ENCODE measurements around the gene YPEL1. TPM values are rescaled to one million over a fixed set of nuclear protein-coding genes. Genes with fewer than 3 reads are reported as not detected.
"Not testable (repeated sequence)": the region's sequence is repeated elsewhere in the genome, so short reads cannot be mapped to it uniquely, and the experiment has no call there.

Gene YPEL1
- total RNA-seq, 1 donor from 2014 or later, result 9.1 TPM

DNA sequence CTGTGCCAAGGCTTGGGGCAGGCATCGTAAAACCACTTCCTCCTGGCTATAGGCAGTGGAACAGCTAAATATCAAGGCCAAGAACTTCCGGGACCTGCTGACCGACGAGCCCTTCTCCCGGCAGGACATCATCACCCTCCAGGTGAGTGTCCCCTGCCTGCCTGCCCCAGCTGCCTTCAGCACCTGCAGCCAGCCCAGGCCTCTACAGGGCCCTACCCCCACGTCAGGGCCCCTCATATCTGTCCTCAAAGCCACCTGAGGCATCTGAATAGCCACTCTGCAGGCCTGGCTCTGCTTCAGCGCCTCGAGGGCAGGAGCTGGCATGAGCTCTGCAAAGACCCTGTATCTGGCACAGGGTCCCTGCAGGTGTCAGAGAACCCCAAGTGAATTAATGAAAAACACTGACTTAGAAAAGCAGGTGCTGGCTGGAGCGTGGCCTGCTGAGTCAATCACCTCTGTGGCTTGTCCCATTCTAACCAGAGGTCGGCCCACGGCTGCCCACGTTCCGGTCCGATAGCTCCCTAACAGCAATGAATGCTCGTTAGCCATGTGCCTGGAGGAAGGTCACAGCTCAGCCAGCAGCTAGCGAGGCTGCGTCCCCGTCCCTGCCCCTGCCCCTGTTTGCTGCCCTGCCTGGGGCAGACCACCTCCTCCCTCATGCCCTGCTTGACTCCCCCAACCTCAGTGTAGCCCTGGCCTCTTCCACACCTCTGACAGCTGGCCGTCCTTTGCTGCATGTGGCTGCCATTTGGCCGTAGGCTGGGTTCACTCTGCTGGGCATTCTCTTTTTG is 53.0 kb downstream of the YPEL1 start:
- DNase-seq, result no peak

DNA sequence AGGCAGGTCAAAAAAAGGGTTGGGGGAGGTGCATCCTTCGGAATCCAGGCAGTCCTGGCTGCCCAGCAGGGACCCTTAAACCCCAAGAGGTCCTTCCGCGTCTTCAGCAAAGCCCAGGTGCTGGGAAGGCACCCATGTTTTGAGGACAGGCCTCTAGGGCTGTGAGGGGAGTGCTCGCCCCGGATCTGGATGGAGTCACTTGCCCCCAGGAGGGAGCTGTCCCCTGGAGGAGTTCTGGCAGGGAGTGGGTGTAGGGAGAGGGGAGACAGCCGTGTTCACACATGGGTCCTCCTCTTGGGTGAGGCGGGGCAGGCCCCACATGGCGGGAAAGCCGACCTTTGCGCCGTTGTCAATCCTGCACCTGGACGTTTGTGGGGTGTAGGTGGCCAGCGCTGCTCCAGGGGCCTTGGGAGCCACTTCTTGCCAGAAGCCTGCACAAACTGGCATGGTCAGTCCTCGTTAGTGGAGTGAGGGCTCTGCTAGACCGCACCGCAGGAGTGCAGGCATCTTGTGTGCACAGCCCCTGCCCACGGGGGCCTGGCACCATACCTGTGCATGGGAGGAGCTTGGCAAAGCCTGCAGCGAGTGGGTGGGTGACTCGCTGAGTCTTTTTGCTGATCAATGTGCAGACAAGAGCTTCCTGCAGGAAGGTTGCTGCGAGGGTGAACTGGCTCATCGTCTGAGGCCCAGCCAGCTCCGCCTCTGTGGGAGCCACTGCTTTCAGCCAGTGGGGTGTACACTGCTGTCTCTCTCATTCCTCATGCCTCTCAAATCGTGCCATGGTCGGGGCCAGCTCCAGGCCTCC is 53.8 kb downstream of the YPEL1 start:
- no peak for DNase-seq

DNA sequence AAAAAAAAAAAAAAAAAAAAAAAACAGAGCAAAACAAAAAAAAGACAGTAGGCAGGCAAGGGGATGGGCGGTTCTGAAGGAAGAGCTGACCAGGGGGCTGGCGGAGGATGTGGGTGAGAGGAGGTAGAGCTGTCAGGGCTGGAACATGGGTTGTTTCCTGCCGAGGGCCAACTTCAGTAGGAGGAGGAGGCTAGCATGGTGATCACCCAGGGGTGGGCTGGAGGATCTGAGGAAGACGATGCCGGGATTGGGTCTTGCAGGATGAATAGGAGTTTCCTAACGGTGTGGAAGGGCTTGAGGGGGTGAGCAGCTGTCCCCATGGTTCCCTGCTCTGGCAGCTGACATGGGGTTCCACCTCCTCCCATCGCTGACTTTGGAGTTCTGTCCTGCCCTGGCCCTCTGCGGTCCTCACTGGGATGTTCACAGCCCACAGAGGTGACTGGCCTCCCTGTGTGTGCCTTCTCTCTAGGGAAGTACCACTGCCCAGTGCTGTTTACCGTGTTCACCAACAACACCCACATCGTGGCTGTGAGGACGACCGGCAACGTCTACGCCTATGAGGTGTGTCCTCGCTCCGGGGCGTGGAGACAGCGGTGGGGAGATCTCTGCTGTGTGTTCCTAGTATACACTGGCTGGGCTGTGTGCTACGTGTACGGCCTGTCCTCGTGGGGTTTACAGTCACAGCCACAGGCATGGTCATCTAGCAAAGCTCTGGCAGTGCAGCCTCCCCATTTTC is 54.6 kb downstream of the YPEL1 start:
- DNase-seq, result no peak

DNA sequence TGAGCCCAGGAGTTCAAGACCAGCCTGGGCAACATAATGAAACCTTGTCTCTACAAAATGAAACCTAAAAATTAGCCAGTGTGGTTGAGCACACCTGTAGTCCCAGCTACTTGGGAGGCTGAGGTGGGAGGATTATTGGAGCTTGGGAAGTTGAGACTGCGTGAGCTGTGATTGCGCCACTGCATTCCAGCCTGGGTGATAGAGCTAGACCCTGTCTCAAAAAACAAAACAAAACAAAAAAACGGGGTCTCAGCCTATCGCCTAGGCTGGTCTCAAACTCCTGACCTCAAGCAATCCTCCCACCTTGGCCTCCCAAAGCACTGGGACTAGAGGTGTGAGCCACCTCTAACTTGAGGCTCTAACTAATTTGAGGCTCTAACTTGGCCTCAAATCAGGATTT is 56.2 kb downstream of the YPEL1 start:
- no peak for DNase-seq

DNA sequence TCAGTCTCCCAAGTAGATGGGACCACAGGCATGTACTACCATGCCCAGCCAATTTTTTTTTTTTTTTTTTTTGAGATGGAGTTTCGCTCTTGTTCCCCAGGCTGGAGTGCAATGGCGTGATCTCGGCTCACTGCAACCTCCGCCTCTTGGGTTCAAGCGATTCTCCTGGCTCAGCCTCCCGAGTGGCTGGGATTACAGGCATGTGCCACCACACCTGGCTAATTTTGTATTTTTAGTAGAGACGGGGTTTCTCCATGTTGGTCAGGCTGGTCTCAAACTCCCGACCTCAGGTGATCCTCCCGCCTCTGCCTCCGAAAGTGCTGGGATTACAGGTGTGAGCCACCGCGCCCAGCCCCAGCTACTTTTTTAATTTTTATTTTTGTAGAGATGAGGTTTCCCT is 56.8 kb downstream of the YPEL1 start:
- not testable (repeated sequence) for DNase-seq

DNA sequence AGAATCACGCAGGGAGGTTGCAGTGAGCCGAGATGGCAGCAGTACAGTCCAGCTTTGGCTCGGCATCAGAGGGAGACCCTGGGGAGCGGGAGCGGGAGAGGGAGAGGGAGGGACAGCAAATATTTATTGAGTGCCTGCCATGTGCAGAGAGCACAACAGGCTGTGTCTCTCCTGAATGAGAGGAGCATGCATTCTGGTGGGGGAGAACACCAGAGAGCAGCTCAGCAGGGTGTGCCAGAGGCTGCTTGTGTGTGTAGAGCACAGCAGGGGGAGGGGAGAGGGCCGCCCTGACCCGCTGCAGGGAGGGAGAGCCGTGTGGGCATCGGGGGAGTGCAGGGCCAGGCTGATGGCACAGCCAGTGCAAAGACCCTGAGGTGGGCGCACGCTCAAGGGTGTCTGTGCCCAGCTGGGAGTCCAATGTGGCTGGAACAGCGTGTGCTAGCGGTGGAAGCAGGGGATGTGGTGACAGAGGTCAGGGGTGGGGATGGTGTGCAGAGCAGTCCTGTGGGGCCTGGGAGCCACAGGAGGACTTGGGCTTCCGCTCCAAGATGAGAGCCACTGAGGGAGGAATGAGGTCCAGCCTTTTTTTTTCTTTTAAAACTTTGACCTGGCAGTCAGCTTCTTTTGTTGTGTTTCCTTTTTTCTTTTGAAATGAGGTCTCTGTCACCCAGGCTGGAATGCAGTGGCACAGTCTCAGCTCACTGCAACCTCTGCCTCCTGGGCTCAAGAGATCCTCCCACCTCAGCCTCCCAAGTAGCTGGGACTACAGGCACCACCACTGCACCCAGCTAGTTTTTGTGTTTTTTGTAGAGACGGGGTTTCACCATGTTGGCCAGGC is 57.8 kb downstream of the YPEL1 start:
- DNase-seq, result no peak

DNA sequence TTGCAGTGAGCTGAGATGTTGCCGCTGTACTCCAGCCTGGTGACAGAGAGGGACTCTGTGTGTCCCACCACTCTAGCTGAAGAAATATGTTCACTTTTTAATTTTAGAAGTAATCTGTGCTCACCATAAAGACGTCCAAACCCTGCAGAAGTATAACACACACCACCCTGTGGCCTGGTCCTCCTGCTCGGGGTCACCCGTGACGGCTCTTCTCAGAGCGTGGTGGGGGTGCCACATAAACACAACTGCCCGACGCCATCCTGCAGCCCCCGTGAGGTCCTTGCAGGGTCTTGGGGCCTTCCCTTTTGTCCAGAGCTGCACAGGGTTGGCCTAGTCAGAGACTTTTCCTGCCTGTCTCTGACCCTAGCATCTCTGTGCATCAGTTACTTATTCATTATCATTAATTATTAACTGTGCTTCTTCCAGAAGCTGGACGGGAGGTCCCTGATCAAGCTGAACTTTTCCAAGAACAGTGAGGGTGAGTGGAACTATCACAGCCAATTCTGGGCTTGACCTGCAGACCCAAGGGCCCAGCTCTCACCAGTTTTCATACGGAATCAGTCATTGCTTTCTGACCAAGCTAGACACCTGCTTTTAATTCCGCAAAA is 60.9 kb downstream of the YPEL1 start:
- DNase-seq, result no peak

DNA sequence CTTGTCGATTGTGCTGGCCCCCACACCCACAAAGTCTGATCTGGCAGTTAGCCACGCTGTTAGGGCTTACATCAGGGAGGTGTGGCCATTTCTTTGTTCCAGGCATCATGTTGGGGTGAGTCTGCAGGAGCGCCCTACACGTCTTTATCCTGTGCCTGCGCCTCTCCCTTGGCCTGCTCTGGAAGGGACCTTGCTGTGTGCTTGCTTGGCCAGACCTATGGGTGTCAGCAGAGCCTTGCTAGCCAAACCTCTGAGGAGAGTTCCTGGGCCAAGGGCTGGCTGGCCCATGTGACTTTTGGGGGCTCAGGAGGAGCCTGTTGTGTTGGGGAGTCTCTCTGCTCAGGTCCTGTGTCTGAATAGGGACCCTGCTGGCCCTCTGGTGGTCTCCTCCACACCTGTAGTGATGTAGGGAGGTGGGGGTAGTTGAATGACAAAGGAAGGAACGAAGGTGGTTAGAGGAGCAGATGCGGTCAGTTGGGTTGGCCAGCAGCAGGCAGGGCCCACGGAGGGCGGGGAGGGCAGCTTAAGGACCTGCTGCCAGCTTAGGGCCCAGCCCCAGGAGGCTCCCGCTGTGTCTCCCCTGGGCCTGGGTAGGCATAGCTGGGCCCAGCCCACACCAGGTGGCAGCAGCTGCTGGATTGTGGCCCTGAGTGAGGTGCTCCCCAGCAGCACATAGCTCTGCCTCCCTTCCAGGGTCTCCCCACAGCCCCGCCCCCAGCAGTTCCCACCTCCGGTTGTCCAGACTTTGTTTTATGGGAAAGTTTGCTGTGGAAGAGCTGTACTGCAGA is 61.9 kb downstream of the YPEL1 start:
- DNase-seq, result no peak

DNA sequence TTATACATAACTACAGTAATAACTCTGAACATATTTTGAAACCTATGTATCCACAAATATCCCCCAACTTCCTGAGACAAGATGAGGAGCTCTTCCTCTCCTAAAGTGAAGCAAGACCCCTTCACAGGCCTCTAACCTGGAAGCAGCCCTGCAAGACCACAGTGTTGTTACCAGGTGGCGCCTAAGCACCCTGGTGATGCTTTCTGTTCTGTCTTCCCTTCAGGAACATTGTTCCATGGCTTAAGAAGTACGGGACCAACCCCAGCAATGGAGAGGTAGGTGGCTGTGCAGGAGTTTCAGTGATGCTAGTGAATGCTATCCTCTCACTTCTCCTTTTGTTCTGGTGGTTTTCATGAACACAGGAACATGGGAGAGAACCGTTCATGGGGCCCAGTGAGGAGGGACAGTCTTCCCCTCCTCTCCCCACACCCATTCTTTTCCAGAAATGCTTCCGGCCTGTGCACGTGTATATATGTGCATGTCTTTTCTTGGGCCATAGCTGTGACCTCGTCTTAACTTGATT is 63.4 kb downstream of the YPEL1 start:
- DNase-seq, result no peak

DNA sequence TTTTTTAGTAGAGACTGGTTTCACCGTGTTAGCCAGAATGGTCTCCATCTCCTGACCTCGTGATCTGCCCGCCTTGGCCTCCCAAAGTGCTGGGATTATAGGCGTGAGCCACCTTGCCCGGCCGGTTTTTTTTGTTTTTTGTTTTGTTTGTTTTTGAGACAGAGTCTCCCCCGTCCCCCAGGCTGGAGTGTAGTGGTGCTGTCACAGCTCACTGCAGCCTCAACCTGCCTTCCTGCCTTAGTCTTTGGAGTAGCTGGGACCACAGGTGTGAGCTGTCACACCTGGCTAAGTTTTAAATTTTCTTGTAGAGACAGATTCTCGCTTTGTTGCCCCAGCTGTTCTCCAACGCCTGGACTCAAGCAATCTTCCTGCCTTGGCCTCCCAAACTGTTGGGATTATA is 66.6 kb downstream of the YPEL1 start:
- no peak for DNase-seq

DNA sequence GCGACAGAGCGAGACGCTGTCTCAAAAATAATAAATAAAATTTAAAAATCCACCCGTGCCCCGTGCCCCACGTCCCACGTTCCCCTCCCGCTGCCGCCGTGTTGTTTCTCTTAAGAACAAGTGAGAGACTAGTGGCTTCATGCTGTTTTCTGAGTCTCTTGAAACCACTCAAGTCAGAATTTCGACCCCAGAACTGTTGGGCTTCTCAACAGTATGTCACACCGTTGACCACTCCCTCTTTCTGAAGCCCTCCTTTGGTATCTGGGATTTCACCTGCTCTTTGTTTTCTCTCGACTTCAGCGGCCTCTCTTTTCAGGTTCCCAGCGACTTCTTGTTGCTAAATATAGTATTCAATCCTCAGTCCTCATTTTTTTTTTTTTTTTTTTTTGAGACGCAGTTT is 68.8 kb downstream of the YPEL1 start:
- no peak for DNase-seq

DNA sequence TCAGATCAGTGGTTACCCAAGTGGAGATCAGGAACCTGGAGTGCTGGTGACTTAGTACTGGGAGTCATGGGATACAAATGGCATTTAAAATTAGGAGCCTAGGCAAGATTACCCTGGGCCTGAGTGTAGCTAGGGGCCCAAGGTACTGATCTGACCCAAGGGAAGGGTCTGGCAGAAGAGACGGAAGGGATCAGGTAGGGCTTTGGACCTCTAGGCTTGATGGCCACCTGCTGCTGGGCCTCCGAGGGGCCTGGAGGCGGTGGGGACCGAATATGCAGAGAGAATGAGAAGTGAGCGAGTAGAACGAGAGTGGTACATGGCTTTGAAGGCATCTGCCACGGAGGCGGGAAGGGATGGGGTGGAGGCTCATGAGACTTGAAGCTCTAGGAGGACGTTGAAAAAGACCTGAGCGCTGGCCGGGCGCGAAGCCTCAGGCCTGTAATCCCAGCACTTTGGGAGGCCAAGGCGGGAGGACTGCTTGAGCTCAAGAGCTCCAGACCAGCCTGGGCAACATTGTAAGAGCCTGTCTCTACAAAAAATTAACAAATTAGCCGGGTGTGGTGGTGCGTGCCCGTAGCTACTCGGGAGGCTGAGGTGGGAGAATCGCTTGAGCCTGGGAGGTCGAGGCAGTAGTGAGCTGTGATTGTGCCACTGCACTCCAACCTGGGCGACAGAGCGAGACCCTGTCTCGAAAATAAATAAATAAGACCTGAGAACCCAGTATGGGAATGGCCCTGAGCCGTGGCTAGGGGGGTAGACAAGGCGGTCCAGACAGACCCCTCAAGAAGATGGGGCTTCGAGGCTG is 70.3 kb downstream of the YPEL1 start:
- DNase-seq, result no peak

DNA sequence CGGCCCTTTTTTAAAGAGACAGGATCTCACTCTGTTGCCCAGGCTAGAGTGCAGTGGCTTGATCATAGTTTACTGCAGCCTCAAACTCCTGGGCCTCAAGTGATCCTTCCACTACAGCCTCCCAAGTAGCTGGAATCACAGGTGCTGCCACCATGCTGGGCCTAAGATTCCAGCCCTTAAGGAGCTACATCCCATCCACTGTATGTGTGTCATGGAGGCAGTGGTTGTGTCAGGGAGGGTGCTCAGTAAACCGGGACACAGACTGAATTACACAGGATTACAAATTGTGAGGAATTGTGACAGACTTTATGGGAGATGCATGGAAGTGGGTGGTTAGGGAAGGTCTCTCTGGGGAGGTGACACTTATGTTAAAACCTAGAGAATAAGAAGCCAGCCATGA is 71.9 kb downstream of the YPEL1 start:
- DNase-seq, result no peak

DNA sequence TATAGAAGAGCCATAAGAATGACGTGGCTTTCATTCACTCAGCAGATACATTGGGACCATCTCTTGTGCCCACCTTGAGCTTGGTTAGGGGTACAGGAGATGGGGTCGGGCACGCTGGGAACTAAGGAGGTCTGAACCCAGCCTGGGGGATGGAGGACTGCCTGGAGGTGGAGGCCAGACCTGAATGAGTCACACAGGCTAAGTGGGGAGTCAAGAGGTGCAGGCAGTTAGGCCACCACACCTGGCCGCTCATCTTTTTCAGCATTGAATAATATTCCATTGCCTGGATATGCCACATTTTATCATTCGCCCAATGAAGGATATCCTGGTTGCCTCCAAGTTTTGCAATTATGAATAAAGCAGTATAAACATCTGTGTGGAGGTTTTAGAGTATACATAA is 73.6 kb downstream of the YPEL1 start:
- no peak for DNase-seq

DNA sequence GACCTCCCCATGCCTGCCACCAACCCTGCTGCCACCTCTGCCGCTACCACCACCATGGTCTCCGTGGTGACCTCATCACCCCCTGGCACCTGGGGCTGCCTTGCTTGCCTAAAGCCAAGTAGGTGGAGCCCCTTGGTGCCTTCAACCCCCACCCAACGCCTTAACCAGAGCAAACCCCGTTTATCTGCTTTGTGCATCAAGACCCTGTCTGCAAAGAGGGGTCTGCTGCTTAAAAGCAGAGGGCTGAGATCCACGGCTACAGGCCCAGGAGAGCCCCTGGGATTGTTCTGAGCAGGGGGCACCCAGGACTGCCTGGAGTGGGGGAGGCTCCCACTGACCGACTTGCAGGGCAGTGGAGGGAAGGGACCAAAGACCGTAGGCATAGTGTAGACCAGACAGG is 74.7 kb downstream of the YPEL1 start:
- DNase-seq, result no peak

DNA sequence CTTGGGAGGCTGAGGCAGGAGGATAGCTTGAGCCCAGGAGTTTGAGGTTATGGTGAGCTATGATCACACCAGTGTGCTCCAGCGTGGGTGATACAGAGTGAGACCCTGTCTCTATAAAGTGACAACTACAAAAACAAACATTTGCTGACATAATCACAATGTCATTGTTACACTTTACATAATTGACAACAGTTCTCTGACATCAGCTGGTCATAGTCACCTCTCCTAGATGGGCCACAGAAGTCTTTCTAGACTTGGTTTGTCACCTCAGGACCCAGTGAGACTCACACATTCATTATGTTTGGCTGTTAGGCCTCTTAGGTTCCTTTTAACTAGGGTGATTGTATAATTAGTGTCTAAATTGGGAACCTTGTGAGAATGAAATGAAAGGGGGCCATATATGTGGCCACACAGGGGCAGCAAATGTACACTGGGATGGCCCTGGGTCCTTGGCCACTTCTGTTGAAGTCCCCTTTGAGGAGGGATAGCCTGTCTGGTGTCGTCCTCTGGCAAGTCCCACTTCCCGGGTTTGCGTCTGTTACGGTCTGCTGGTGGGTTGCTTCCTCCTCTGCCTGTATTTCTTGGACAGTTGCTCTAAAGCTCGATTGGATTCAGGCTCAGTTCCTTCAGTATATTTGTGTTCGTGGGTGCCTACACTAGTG is 75.6 kb downstream of the YPEL1 start:
- DNase-seq, result no peak

DNA sequence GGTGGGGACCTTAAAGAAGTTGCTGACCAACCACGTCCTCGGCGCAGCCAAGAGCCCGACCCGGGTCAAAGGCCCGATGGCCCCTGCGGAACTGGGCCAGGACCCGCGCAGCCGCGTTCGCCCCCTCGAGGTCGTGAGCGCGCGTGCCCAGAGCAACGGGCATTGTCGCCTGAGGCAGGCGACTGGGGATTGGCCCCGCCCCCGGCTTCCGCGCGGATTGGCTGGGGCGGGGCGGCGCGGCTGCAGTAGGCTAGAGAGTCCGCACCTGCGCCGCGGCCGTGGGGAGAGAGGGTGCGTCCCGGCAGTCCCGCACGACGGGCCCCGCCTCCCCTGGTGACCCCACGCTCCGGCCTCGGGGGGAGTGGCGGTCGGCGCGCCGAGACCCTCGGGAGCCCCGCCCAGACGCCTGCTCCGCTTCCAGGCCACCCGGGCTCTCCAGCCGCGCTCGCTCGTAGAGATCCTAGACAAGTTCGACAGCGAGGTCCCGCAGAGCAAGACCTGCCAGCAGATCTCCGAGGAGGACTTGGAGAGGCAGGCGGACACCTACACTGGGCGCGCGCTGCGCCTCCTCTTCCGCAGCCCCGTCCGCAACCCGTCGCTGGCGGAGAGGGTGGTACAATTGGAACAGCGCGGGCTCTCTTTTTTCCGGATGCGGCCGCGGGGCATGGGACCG is 78.1 kb downstream of the YPEL1 start:
- peak; percentile 81 for DNase-seq

DNA sequence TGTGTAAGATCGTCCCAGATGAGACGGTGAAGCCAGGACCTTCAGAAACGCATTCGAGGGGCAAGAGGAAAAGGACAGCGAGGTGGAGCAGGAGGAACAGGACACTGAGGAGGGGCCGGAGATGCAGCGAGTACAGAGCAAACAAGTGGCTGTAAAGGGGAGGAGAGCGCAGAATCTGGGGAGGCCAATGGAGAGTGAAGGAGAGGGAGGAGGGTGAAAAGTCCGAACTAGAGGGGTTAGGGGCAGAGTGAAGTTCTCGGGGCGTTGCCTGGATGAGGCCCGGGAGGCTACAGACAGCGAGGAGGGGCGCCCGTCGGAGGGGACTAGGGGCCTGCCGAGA is 78.6 kb downstream of the YPEL1 start:
- DNase-seq, result no peak

Data from tongue (tissue), 2 donors.